GM13977 (cell line): Measurements from ENCODE around the gene ITGBL1.

Experiments used
- DNase-seq: peaks from one replicate; pipeline ENCODE4 v3.0.0; 2012; ENCODE audit warnings: low spot score
- in situ Hi-C: fragments of 300-500 bp; cut with MboI; formaldehyde crosslinking; loops from one replicate; pipeline ENCODE4 v1.12.0; 2022; ENCODE audit warnings: low sequenced_read_pairs, low pct_unique_long_range_greater_than_20kb, mixed read lengths, inconsistent platforms; ENCODE audit not compliant: unreplicated experiment
- TF ChIP-seq, protein P1 (sequence below): IDR thresholded peaks from 2 replicates; pipeline ENCODE4 v1.5.1; 2012; ENCODE audit warnings: mild to moderate bottlenecking, control low read depth; ENCODE audit not compliant: insufficient read depth; ENCODE audit errors: extremely low read depth, missing control alignments

ITGBL1 gene

DNA sequence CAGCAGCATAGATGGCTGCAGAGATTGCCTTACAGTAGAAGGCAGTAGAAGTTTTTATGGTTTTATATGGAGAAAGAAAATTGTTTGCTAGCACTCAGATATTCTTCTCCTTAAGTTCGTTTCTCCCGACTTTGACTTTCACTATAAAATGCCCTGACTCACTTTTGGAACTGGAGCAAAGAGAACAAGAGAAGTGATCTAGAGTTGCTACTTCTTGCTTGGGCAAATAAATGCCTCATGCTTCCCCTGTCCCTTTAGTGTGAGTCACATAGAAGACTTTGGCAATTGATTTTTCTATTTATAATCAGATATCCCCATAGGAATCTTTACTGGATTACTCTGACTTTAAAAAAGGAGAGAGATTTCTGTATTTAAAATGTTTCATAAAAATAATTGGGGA is 46.9 kb downstream of the ITGBL1 start:
- DNase-seq = no peak
- in situ Hi-C loops = no loop called here

GRCh38 chr13:101502618-101503017 is 50.1 kb downstream of the ITGBL1 start:
- DNase-seq = no peak
- in situ Hi-C loops = loop anchor here (25.0 kb wide), 1 partner anchor 260 kb away; no protein-coding TSS in a partner anchor
- TF ChIP-seq, protein P1, sequence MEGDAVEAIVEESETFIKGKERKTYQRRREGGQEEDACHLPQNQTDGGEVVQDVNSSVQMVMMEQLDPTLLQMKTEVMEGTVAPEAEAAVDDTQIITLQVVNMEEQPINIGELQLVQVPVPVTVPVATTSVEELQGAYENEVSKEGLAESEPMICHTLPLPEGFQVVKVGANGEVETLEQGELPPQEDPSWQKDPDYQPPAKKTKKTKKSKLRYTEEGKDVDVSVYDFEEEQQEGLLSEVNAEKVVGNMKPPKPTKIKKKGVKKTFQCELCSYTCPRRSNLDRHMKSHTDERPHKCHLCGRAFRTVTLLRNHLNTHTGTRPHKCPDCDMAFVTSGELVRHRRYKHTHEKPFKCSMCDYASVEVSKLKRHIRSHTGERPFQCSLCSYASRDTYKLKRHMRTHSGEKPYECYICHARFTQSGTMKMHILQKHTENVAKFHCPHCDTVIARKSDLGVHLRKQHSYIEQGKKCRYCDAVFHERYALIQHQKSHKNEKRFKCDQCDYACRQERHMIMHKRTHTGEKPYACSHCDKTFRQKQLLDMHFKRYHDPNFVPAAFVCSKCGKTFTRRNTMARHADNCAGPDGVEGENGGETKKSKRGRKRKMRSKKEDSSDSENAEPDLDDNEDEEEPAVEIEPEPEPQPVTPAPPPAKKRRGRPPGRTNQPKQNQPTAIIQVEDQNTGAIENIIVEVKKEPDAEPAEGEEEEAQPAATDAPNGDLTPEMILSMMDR = no peak

More for the DNA sequence above, 46.9 kb downstream of the ITGBL1 start:
- TF ChIP-seq, protein P1 = no peak

DNA sequence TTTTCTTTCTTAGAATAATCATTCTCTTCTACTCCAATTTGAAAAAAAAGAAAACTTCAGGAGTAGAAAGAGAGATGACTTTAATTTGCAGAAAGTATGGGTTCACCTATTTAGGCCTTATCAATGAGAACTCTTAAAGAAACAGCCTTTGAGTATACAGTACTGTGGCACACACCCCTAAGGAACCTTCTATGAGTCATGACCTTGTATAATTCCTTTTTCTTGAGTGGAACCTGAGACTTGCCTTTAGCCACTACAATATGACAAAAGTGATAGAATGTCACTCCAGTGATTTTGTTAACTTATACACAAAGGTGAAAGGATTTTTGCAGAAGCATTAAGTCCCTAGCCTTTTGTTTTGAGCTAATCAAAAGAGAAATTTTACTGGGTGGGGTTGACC is 58.7 kb downstream of the ITGBL1 start:
- DNase-seq = no peak
- in situ Hi-C loops = loop anchor here (25.0 kb wide), 1 partner anchor 251 kb away; no protein-coding TSS in a partner anchor
- TF ChIP-seq, protein P1 = no peak

- no peak for DNase-seq
- in situ Hi-C loops = loop anchor here (25.0 kb wide), 1 partner anchor 251 kb away; no protein-coding TSS in a partner anchor
- TF ChIP-seq, protein P1 = no peak
These were observed 59.3 kb downstream of the ITGBL1 start for GRCh38 chr13:101511766-101512165.

DNA sequence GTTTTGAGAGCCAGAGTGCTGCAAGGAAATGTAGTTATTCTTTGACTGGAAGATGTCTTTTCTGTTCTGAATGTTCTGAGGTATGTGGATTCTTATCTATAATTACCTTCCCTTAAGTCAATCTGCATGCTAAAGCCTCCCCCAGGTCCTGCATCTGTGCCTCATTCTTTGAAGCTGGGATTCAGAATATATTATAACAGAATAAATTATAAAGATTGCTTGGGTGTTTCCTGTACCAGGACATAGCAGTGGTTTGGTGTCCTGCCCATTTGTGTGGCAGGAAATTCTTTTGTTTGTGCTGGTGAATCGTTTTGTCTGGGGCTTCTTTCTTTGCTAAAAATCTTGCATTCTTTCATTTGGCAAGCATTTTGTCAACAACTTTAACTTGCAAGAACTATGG is 60.2 kb downstream of the ITGBL1 start:
- DNase-seq = no peak
- TF ChIP-seq, protein P1 = no peak
- in situ Hi-C loops = loop anchor here (25.0 kb wide), 1 partner anchor 250 kb away; no protein-coding TSS in a partner anchor

GRCh38 chr13:101514100-101514499 is 61.6 kb downstream of the ITGBL1 start:
- no peak for DNase-seq
- in situ Hi-C loops = loop anchor here (25.0 kb wide), 1 partner anchor 248 kb away; no protein-coding TSS in a partner anchor
- TF ChIP-seq, protein P1 = no peak

DNA sequence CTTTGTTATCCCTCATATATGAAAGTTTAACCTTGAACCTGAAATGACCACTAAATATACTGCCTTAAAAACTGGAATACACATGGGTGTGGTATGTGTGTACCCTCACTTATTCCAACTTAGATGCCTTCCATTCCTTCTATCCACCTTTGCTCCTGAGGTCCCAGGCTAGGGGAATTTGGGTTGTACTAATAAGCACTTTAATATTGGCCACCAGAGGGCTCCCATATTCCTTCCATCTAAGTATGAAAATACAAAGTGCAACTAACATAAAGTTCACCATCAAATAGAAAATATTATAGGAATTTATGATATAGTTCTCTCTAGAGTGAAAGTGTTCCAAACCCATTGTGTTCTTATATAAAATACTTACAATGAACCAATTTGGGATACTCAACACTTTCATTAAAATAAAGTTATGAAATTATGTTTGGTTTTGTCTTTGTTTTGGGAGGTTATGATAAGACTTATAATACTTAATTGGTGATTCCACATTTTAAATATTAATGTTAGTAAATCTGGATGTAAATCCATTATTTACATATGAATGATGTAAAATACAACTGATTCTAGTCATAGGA is 62.3 kb downstream of the ITGBL1 start:
- in situ Hi-C loops = loop anchor here (25.0 kb wide), 1 partner anchor 248 kb away; no protein-coding TSS in a partner anchor
- DNase-seq = peak; percentile 9
- TF ChIP-seq, protein P1 = peak; percentile 61
